GM19023 (cell line): ENCODE results near the gene SPOCK2.

Experiments used
- ATAC-seq: cut with Tn5 transposase; IDR thresholded peaks from one replicate; pipeline ENCODE4 v1.9.1; 2021; ENCODE audit warnings: mild to moderate bottlenecking, moderate library complexity; ENCODE audit not compliant: unreplicated experiment

Gene SPOCK2

DNA sequence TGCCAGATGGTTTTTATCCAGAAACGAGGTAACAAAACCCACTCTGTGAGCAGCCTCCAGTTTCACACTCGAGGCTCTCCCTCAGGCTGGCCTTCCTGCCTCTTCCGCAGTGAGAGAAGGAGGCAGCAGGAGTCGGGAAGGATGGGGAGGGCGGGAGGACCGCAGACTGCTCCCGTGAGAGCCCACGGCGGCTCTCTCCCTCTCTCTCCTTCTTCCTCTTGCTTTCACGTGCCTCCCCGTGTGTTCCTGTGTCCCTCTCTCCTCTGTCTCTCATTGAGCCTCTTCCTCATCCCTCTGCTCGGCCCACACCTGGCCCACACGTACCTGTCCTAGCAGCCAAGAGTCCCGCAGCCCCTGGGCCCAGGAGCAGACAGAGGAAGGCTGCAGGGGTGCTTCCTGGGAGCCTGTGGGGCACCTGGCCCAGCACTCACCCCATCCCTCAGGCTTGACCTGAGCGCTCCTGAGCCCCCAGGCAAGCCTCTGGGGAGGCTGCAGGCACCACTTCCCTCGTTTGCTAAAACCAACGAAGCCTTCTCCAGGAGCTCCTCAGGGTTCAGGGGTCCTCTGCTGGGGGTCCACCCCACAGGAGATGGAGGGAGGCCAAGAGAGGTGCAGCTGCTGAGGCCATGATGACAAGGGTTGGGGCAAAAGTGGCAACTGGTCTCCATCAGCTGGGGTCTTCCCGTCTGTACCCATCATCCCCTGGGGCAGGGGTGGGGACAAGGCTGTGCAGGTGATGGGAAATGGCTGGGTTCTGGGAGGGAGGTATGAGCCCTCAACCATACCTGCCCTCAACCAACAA is 13.6 kb downstream of the SPOCK2 start:
- ATAC-seq = no peak

GRCh38 chr10:72073708-72074573 is 14.4 kb downstream of the SPOCK2 start:
- ATAC-seq = no peak

DNA sequence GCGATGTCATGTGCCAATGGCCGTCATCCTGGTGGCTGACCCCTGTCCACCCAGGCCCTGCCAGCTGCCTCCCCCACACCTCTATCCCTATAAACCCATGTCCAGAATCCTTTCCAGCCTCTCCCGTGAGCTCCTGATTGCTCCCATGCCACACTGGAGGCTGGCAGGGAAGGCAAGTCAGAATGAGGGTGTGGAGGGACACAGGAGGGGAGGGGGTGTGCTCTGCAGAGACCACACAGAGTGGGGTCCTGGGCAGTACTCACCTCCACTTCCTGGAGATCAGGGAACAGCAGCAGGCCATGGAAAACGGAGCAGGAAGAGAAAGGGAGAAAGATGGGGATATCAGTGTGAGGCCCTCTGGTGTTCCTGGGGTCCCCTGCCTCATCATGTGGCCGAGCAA is 15.7 kb downstream of the SPOCK2 start:
- no peak for ATAC-seq

DNA sequence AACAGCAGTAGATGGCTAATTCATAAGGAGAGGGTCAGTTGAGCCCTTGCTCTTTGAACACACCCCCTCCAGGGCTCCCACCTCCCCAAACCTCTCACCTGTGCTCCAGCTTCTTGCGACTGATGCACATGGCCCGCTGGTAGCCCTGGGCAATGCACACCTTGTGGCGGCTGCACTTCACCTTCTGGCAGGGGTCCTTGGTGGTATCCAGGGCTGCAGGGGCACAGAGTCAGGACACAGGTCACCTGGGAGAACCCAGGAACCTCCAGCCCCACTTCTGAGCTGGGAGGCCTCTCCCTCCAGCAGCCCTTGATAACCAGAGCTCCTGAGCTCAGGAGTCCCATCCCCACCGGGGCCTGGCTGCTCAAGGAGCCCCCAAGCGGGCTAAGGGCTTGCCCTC is 16.3 kb downstream of the SPOCK2 start:
- no peak for ATAC-seq

DNA sequence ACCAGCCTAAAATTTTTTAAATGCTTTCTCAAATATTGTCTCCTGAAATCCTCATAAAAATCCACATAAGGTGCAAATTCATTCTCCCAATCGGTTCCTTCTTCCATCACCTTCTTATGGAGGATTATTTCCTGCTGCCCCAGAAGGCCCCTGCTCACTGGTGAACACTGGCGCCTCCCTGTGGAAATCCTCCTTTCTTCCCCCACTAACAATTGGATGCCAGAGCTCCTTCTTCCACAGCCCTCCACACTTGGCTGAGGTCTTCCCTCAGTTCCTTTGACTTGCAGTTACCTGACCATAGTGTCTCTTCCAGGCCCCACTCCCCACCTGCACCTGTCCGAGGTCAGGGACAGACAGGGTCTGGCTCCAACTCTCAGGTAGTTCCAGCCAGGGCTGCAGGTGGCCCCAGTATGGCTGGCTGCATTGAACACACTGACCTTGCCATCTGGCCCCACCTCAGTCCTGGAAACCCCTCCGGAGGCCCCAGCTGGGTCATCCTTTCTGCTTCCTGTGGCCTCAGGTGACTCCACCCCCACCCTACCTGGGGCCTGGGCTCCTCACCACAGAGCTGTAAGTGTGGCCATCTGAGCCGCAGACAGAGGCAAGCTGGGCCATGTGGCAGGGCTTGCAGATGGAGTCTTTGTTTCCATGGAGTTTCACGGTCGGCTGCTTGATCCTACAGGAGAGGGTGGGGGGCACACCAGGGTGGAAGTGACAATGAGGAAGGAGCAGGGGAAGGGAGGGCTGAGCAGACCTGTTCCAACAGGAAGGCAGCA is 18.4 kb downstream of the SPOCK2 start:
- no peak for ATAC-seq

DNA sequence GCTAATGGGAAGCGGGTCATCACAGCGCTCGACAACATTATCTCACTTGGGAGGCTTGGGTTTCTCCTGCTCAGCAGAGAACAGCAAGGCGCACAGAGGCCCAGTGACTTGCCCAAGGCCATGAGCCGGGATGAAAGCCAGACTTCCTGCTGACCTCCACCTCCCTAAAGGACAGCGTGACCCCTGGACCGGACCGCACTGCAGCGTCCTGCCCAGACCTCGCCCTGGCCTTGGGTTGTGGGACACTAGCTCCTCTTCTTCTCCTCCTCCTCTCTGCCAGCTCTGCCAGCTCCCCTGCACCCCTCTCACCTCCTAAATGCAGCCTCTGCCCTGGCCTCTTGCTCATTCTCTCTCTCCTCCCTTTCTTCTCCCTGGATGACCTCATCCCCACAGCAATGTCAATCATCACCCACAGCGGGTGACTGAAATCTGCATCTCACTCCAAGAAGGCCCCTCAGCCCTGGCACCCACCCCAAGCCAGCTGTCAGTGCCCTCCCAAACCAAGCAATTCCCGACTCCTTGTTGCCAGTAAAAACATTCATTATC is 19.4 kb downstream of the SPOCK2 start:
- ATAC-seq = no peak

- no peak for ATAC-seq
Observed at GRCh38 chr10:72068126-72068765, 20.1 kb downstream of the SPOCK2 start.

- ATAC-seq = no peak
Observed at GRCh38 chr10:72067463-72068125, 20.8 kb downstream of the SPOCK2 start.

DNA sequence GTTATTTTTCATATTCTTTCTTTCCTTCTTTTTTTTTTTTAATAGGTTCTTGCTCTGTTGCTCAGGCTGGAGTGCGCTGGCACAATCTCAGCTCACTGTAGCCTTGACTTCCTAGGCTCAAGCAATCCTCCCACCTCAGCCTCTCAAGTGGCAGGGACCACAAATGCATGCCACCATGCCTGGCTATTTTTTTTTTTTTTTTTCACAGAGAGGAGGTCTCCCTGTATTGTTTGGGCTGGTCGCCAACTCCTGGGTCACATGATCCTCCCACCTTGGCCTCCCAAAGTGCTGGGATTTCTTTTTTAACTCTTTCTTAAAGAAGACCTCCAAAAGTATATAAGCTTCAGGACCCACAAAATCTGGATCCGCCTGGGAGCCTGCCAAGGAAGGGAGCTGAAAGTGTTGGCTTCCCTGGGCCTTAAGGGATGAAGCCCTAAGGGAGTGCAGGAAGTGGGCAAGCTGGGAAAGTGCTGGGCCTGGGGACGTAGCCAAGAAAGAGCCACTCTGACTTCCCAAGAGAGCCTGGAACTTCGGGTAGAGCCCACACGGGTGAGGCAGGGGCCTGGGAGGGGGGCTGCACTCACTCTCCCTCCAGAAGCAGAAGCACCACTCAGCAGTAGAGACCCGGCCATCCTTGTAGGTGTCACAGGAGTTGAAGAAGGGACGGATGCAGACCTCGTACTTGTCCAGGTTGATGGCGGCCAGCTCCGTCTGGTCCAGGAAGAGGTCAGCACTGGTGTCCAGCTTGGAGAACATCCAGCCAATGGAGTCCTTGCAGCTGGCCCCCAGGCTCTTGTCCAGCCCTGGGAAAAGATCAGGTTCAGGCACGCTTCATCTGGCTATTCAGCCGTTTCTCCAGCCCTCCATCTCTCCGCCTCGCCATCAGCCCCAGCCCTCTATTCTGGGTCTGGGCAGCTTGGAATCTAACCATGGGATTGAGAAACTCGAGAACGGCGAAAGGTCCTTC is 21.8 kb downstream of the SPOCK2 start:
- ATAC-seq = no peak

DNA sequence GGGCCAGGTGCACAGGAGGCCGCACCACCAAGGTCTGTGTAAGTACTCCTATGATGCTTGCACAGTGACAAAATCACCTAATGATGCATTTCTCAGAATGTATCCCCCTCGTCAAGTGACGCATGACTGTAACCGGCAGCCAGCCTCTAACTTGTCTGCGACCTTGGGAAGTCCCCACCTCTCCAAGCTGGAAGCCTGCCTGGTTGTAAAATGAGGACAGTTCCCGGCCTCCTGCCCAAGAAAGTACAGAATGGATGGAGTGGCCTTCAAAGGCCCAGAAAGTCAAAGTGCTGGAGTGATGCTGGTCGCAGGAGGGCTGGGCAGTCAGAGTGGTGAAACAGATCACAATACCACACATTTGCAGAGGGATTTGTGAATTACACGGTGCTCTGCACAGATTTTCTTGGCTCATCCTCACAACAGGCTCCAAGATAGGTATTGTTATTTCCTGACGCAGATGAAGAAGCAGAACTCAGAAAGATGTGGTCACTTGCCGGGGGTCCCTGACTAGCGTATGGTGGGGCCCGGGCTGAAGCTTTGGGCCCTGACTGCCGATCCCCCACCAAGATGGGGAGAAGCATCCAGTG is 22.8 kb downstream of the SPOCK2 start:
- no peak for ATAC-seq

DNA sequence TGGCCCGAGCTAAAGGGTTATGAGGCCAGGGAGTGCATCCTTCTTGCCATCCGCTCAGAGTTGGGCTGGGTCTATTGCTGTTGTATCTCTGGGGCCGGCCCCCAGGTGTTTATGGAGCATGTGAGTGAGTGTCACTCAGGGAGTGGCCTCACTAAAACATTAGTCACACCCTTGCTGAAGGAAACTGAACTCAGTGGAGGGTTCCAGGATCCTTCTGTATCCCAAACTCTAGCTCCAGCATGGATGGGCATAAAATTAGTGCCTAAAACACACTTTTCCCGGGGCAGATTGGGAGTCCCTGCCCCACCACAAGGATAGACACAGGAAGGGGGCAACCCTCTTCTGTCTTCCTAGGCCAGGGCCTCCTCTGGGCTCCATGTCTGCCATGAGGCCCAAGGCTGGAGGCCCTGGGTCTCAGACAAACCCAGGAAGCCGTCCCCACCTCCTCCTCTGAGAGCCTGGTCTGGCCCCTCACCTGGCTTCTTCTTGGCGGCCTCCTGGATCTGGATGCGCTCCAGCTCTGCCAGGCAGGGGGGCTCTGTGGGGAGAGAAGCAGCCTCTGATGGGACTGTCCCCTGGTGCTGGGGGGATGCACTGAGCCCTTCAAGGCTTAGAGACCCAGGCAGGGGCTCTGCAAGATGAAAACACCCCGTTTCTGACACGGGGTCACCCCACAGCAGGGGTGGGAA is 24.5 kb downstream of the SPOCK2 start:
- no peak for ATAC-seq

DNA sequence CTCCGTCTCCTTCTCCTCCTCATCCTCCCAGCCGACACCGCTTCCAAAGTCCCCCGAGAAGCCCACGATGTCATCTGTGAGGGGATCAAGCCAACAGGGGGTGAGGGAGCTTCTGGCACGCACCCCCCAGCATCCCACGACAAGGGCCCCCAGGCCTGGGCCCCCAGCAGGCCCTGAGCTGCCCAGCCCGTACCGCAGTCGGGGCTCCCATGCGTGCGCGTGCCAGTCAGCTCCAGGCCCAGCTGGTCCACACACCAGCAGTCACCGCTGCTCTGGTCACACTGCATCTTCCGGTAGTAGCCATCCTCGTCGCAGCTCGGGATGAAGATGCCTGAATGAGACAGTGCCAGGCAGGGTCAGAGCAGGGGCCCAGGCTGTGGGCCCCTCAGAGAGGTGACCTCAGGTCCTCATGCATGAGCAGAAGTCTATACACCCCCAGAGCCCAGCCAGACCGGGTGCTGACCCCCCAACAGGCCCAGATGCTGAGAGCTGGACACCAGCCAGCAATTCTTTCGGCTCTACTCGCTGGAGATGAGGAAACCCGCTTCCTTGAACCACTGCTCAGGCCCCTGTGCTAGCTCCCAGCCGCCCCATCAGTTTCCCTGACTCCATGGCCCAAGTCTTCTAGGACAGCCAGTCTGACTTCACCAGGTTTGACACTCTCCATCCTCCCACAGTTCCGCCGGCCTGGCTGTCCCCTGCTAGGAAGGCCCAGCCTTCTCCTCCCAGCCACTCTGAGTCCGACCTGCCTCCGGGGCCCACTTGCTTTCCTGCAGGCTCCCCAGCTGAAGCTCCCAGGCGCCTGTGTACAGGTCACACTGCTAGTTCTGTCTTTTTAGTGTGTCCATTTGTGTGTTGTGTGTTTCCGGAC is 25.3 kb downstream of the SPOCK2 start:
- no peak for ATAC-seq

DNA sequence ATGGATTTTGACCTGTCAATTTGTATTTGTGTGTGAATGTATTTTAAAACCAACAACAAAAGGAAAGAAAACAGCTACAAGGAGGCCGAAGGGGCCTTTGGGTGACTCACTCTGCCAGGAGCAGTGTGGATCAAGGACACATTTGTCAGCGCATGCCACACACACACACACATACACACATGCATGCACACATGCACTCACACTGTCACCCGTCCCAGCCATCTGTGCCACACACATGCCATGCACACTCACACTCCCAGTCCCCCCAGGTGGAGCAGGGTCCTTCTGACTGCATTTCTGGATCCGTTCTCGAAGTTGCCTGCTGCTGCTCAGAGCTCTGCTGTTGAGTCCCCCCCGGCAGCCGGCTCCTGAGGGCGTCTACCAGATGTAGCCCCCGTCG is 26.0 kb downstream of the SPOCK2 start:
- ATAC-seq = no peak

DNA sequence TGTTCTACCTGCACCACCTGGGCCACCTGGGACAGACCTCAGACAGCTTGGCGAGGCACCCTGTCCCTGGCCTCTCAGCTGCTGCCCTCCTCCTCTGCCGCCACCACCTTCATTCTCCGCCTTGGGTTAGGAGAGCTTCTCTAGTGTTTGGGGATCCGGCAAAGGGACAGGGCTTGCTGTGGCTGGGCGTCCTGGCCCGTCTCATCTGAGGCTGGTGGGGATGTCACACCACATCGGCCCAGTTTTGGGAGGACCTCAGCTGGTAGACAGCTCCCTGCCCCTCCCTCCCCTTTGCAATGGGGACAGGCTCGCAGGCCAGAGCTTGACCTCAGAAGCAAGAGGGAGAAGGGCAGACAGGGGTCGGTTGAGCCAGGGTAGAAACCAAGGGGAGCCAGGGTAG is 26.4 kb downstream of the SPOCK2 start:
- no peak for ATAC-seq

DNA sequence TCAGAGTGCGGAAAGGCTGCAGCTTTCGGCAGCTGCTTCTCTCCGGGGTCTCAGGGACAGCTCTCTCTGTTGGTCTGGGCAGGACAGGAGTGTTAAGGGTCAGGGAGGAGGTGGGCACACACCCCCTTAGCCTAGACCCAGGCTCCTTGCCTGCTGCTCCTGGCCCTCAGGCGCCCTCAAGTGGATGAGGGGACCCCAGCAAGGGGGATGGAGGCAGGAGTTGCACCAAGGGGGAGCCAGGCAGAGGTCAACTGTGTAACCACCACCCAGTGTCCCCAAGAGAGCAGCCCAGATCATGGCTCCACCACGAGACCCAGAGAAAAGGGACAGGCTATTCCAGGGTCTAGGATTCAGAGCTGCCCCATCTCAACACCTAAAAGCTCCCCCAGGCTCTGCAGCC is 26.9 kb downstream of the SPOCK2 start:
- no peak for ATAC-seq

DNA sequence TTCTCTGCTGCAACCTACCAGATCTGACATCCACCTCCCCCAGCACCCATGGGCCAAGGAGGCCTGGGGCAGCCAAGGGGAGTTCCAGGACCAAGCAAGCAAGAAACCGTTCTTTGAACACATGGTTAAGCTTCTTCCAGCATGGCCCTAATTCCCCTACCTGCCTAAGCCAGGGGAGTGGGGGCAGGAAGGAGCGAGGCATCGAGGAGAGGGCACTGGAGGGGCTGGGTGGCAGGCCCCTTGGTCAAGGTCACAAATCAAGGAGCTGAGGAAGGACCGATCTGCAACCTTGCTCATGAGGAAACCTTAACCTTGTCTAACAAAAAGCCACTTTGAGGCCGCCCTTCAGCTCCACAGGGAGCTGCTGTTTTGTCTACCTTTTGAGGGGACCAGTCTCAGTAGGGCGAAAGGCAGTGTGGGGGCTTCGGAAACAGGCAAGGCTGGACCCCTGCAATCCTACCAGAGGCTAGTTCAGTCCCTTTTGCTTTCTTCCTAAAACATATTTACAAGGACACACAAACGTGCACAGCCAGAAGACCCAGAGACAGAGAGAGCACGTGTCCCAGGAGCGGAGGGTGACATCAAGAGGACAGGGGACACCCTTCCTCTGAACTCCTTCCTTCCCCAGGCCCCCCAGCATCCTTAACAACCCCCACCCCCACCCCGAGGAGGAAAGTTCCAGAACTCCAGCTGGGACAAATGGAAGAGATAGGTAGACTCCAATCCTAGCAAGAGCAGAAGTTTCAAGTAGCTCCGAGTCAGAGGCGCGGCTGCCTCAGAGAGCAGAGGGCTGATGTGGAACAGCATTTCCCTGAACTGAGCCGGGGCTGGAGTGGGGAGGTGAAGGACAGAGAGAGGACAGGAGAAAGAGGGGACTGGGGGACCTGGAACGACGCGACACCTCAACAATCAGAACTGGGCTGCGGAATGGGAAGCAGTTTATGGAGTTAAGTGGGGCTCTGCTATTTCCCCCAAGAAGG is 28.2 kb downstream of the SPOCK2 start:
- no peak for ATAC-seq
